MV-4-11 (cell line): ENCODE data around the gene LAPTM5.

Source experiments
- DNase-seq: peaks from one replicate; lab custom pipeline; 2025; lab: John Stamatoyannopoulos, UW

The LAPTM5 gene

DNA sequence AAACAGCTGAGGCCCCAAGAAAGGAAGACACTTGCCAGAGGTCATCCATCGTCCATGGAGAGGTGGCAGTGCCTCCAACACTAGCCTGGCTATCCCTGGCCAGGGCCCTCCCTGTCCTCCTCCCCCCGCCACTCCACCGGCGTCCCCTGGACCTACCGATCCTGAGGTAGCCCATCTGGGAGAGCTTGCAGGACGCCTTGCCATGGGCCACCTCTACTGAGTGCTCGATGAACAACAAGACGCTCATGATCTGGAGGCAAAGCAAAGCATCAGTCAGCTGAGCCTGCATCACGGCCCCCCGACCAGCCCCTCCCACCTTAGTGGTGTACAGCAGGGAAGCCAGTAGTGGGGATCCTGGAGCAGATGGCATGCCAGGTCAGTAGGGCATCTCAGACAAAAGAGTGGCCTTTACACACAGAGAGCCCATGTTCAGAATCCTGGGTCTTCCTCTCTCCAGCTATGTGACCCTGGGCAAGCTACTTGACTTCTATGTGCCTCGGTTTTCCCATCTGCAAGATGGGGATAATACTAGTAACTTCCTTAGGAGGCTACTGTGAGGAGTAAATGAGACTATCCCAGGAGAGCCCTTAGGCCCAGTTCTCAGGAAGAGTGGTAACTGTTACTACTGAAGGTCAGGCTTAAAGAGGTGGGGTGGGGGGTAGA lies 15.1 kb downstream of the LAPTM5 start:
- no peak for DNase-seq

DNA sequence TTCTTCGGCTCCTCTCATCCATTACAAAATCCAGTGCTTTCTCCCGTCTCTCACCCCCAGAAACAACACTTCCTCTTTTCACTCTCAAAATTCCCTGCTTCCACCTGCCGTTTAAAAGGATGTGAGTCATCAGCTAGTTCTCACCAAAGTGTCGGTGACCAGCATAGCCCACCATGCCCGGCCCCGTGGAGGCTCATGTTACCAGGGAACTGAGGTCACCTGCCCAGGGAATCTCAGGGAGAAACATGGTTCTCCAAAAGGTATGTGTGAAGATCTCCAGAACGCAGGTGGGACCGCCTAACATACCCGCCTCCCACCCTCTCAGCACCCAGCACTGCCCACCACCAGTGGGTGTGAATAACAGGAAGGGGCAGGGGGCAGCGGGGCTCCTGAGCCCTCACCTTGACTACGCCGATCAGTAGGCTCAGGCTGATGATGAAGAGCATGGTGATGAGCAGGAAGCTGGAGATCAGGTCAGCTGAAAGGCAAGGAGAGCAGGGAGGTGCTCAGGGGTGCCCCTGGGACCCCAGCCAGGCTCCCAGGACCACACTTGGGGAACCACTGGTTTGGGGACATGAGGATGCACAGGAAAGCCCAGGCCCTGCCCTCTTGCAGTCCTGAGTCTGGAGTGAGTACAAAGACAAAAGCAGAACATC lies 16.2 kb downstream of the LAPTM5 start:
- peak; percentile 53 for DNase-seq

DNA sequence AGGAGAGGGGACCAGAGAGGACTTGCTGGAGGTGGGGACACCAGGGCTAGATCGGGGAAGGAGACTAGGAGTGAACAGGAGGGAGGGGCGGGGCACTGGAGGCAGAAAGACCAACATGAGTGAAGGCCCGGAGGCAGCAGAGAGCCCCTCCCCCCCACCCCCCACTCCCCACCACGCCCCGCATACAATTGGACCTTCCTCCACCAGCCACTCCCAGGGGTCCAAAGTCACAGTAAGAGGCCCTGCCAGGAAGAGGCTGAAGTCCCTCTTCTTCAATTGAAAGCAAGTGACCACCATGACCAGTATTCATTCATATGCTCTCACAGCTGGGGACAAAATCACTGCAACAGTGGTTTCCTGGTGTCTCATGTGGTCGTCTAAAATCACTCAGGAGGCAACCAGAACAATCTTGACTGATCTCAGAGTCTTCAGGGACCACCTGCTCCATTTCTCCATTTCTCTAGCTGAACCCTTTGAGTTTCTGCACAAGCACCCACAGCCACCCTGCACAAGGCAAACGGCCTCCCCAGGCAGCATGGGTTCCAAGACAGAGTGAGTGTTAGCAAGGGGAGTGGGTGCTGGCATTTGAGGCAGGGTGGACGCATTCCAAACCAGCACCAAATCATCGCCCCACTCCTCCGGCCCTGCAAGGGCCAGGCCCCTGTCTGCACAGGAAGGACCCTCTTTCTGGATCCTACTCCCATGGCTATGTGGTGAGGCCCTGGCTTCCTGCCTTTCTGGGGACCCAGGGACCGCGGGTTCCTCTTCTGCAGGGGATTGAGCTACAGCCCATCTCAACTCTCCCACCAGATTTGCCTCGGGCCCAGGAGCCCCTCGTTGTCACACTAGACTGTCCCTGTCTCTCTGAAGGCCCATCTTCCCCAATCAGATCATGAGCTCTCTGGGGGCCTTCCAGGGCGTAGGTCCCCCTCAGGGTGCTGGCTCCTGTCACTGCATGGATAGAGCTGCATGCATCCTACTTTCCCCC lies 17.0 kb downstream of the LAPTM5 start:
- DNase-seq: no peak

DNA sequence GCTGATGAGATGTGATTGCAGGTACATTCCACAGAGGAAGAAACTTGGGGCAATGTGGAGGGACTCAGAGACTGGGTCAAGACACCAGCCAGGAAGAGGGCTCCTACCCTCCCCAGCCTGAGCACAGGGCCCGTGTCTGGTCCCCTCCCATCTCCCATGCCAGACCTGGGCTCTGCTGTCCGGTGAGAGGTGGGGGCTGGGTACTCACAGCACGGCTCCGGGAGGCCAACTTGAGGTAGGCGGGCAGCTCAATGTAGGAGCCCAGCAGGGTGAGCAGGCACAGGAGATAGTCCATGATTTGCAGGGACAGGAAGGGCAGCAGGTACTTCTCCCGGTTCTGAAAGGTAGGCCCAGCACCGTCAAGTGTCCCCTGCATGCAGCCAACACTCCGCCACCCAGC lies 18.0 kb downstream of the LAPTM5 start:
- DNase-seq: no peak

DNA sequence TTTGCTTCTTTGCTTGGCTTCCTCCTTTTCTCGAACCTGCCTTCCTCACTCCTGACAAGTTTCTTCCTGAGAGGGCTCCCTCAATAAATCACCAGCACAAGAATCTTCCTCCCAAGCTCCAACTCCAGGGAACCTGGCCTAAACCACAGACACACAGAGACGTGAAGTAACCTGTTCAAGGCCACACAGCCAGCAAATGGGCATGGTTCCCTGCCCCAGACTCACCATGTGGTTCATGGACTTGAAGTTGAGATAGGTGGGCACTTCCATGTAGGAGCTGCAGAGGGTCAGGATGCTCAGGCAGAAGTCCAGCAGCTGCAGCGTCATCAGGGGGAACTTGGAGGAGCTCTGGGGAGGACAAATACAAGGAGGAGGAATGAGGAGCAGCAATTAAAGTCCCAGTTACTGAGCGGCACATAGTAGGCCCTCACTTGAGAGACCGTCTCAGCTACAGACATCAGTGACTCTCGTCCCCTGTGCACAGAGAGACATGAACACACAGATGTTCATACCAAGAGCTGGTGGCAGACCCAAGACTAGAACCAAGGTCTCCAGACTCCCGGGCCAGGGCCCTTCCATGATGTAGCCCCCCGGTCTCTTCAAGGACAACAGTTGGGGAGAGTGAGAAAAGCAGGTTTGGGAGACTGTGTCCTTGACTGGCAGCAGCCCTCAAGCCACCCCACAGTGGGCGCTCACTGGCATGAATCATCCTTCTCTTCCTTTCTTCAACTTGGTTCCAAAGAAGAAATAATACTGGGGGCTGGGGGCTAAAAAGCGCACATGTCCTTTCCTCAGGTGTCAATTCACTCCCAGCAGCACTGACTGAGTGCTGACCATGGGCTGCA lies 18.6 kb downstream of the LAPTM5 start:
- DNase-seq: no peak

GRCh38 chr1:30738040-30738714 lies 19.4 kb downstream of the LAPTM5 start:
- DNase-seq: no peak

GRCh38 chr1:30737357-30738039 lies 20.1 kb downstream of the LAPTM5 start:
- DNase-seq: no peak

DNA sequence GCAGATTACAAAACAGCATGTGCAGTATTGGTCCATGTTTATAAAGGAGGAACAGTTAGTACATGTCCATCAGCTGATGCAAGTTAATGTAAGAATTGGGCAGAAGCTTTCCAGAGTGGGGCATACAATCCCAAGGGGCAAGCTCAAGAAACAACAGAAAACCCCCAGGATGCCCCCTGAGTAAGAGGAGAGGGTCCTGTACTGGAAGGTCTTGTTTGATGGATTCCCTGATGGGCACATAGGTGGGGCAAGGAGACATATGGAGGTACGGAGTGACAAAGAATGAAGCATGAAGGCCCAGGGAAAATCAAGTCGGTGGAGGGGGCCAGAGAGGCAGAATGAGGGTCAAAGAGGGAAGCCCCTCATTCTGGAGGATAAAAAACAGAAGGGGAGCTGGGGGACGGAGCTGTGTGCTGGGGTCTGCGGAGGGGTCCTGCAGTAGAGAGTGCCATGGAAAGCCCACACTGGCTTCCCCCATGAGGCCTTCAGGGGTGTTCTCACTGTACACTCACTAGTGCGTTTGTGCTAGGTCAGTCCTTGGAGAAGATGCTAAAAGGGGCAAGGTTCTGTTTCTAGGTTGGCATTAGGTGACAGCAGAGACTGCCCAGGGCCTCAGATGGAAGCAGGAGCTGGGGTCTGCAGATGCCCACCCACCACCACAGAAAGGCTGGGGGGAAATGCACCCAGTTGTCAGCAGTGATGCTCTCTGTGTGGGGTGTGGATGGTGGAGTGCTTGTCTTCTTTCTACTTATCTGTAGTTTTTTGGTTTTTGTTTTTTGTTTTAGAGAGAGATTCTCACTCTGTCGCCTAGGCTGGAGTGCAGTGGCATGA lies 21.7 kb downstream of the LAPTM5 start:
- no peak for DNase-seq

DNA sequence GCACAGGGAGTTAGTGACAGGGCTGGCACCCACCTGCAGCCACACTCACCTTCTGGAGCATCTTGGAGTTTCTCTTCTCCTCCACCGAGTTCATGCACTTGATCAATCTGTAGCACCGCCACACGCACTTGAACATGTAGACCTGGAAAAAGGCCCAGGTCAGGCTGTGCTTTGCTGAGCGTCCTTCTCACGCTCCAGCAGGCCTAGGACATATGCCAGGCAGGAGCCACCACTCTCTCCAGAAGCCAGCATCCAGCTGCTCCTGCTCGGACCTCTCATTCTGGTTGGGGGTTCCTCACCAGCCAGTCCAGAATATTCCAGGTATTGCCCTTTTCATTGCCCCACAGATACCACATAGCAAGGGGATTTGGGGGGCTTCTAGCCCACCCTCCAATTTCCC lies 22.4 kb downstream of the LAPTM5 start:
- no peak for DNase-seq

DNA sequence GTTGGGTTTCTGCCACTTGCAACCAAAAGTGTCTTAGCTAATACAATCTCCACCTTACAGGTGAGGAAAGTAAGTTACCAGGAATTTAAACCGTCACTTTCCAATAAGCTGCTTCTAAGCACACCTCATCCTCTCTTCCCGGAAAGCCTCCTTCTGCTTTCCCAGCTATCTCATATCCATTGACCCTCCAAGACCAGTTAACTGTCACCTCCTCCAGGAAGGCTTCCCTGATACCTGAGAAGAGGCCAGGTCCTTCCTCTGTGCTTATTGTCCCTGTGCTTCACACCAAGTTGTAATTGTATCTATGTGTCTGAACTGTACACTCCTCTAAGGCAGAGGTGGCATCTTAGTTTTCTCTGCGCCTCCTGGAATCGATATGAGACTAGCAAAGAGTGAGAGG lies 23.0 kb downstream of the LAPTM5 start:
- DNase-seq: no peak

- no peak for DNase-seq
These were observed 23.5 kb downstream of the LAPTM5 start for GRCh38 chr1:30734106-30734505.

- DNase-seq: no peak
These were observed 24.1 kb downstream of the LAPTM5 start for GRCh38 chr1:30733493-30733892.

DNA sequence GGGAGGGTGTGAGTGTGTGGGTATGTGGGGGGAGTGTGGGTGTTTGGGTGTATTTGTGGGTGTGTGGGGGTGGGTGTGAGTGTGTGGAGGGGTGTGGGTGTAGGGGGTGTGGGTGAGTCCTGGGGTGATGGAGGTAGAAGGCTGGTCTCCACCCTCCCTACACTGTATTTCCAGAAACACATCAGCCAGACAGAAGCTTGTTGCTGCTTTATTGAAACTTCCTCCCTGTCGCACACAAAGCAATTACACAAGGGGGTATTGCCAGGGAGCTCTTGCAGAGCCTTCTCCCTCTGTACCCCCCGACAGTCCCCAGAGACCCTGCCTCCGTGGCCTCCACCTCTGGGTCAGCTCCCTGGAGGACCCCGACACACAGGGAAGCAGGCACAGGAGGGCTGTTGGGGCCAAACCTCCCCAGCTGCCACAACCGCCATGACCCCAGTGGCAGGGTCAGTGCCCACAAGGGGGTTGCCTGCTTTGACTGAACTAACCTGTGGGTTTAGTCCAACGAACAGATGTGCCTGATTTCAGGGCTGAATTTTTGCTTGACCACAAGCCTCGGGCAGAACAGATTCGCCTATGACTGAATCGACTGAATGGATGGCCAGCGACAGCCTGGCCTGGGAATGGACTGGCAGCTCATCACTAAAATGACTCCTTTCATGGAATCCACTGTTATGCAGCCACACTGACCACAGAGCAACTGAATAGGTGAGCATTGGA lies 25.1 kb downstream of the LAPTM5 start:
- peak; percentile 64 for DNase-seq

- no peak for DNase-seq
These were observed 25.7 kb downstream of the LAPTM5 start for GRCh38 chr1:30731806-30732276.

DNA sequence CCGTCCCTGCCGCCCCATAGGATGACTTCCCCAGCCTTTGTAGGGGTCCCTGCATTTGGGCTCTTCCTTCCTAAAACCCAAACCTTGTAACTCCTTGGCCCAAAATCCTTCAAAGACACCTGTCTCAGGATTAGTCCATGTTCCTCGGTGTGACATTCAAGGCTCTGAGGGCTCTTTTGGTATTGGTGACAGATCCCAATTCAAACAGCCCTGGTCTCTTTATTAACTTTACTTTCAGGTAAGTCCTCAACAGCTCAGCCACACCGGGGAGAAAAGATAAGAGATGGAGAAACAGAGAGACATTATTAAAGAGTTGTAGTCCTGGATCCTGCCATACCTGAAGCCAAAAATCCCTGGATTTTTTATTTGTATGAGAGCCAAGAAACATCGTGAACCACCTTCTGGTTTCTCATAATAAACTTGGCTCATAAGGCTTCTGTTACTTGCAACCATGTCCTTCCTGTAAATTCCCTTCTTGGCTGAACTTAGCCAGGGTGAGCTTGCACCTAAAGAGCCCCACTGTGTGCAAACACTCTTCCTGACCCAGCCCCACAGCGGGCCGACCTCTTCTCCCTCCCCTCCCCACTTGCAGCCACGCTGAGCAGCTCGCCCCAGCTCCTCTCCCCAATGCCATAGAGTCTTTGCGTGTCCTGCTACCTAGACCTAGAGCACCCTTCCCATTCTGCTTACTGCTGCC lies 26.3 kb downstream of the LAPTM5 start:
- no peak for DNase-seq

GRCh38 chr1:30730346-30731108 lies 27.0 kb downstream of the LAPTM5 start:
- DNase-seq: no peak

DNA sequence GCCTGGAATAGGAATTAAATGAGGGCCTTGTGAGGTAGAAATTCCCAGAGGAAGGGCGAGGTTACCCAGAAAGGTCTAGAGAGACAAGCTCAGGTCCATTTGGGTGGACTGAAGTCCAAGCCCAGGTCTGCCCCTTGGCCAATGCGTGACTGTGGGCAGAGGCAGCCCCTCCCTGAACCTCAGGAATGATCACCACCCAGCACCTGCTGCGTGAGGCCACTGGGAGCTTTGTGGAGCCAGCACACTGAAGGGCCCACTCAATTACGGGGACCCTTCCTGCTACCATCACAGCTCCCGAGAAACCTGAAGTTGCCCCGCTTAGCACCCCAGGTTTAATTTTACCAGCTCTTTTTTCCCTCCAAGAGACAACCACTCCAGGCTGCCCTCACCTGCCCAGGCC lies 27.7 kb downstream of the LAPTM5 start:
- DNase-seq: no peak
